AG08395 (cell line): ENCODE measurements around the gene CRPPA.
"Not testable (repeated sequence)": the region's sequence is repeated elsewhere in the genome, so short reads cannot be mapped to it uniquely, and the experiment has no call there.

Source experiments
- DNase-seq: peaks from one replicate; pipeline ENCODE4 v3.0.0; 2012; ENCODE audit warnings: mixed read lengths, low spot score

Gene CRPPA

DNA sequence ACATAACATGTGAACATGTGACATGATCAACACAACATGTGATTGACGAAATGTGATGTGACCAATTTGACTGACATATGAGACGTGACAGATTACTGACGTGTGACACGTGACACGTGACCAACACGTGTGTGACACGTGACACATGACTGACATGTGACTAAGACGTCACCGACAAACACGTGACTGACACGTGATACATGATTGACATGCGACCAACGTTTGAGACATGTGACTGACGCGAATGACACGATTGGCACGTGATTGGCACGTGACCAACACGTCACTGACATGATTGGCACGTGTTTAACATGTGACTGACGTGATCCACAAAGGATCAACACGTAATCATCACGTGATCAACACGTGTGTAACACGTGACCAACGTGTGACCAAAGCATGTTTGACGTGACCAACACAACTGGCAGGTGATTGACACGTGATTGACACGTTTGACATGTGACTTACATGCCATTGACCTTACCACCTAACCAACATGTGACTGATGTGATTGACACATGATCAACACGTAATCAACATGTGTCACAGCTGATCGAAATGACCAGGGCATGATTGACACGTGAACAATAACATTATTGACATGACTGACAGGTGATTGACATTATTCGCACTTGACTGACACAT lies 23.7 kb downstream of the CRPPA start:
- no peak for DNase-seq

DNA sequence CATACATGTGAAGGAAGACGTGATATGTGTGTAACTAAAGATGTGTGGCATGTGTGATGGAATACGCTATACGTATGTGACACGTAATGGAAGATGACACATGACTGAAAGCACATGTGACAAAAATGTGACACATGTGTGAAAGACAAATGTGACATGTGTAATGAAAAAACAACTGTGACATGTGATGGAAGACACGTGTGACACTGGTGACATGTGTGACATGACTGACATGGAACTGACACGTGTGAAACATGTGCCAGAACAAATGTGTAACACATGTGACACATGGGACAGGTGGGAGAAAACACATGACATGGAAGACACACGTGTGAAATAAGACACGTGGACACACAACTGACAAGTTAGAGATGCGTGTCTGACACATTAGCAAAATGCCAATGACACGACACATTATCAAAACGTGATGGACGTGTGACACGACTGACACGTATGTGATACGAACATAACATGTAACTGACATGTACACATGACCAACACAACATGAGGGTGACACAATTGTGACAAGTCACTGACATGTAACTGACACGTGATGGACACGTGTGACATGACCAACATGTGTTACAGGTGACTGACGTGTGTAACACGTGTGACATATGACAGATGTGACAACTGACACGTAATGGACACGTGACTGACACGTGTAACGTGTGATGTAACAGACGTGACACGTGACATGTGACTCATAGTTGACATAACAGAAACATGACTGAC lies 24.4 kb downstream of the CRPPA start:
- no peak for DNase-seq

DNA sequence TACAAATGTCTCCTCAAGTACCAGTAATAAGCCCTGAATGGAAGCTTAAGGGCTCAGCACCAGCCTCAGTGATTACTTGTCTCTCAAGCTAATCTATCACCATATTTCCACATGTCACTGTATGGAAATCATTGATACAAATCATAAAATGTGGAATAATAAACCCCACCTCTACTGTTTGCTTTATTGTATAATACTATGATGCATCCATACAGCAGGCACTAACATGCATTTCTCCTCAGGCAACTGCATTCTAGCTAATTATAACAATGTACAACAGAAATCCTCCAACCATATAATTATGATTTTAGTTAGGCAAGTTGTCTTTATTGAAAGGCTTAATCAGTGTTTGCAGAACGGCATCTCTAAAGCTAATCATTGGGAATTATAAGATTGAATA lies 26.2 kb downstream of the CRPPA start:
- DNase-seq: no peak

DNA sequence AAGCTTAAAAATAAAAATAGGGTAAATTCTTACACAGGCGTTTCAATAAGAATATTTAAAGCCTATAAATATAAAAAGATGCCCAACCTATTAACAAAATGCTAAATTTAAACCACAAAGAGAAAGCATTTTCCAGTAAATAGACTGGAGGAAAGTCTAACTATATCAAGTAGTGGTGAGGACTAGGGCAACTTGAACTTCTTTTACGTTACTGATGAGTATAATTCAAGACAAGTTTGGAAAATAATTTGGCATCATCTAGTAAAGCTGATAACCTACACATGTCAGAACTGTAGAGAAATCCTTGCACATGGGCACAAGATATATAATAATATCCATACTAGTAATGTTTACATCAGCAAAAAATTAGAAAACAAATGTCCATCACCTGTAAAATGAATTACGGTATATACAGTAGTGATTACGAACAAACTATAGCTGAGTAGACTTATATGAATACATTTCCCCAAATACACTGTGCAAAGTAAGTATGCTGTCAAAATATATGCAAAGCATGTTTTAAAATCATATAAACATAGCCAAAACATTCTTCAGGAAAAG lies 27.4 kb downstream of the CRPPA start:
- no peak for DNase-seq

DNA sequence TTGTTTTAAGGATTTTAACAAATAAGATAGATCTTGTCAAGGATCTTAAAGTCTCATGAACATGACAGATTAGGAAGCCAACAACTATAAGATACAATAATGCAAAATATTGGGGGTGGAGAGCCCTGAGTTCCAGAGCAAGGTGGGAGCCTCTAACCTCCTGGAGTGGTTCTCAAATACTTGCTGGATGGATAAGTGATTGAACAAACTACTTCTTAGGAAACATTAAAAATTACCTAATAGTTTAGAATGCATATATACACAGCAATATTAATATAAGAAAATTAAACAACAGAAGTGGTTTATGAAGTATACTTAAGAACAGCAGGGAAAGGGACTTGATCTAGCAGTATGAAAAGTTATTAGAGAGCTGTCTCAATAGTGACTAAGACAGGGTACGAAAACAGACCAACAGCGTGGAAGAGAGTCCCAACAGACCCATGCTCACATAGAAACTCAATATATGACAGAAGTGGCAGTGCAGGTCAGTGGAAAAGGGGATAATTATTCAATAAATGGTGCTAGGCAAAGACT lies 28.3 kb downstream of the CRPPA start:
- no peak for DNase-seq

DNA sequence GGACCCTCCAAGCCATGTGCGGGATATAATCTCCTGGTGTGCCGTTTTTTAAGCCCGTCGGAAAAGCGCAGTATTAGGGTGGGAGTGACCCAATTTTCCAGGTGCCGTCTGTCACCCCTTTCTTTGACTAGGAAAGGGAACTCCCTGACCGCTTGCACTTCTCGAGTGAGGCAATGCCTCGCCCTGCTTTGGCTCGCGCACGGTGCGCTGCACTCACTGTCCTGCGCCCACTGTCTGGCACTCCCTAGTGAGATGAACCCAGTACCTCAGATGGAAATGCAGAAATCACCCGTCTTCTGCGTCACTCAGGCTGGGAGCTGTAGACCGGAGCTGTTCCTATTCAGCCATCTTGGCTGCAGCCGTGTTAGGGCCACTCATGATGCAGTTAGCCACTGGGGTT lies 37.6 kb downstream of the CRPPA start:
- not testable (repeated sequence) for DNase-seq

DNA sequence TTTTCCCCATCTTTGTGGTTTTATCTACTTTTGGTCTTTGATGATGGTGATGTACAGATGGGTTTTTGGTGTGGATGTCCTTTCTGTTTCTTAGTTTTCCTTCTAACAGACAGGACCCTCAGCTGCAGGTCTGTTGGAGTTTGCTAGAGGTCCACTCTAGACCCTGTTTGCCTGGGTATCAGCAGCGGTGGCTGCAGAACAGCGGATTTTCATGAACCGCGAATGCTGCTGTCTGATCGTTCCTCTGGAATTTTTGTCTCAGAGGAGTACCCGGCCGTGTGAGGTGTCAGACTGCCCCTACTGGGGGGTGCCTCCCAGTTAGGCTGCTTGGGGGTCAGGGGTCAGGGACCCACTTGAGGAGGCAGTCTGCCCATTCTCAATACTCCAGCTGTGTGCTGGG lies 38.2 kb downstream of the CRPPA start:
- DNase-seq: not testable (repeated sequence)
